H9 (cell line): Measurements from ENCODE around the gene SSBP1. TPM values are rescaled to one million over a fixed set of nuclear protein-coding genes. Genes with fewer than 3 reads are reported as not detected.

Experiments
- DNase-seq: peaks from one replicate; pipeline ENCODE4 v3.0.0-alpha.2; 2017
- H2AFZ ChIP-seq: one replicate; pipeline ENCODE4 v1.6.1; 2013; ENCODE audit warnings: mild to moderate bottlenecking, low read length, control low read depth, moderate library complexity
- H2AK5ac ChIP-seq: 2 replicates; pipeline ENCODE4 v1.6.1; 2013; ENCODE audit warnings: low read length, control low read depth, mixed read lengths; ENCODE audit not compliant: insufficient read length
- H2BK120ac ChIP-seq: one replicate; pipeline ENCODE4 v1.6.1; 2013; ENCODE audit warnings: low read depth, mild to moderate bottlenecking, low read length, control low read depth, inconsistent platforms; ENCODE audit not compliant: poor library complexity, severe bottlenecking
- H2BK12ac ChIP-seq: 2 replicates; pipeline ENCODE4 v1.6.1; 2013; ENCODE audit warnings: low read length, control low read depth, mixed read lengths, low read depth; ENCODE audit not compliant: insufficient read length
- H2BK15ac ChIP-seq: 2 replicates; pipeline ENCODE4 v1.6.1; 2013; ENCODE audit warnings: low read depth, low read length, control low read depth
- H2BK20ac ChIP-seq: one replicate; pipeline ENCODE4 v1.6.1; 2013; ENCODE audit warnings: low read depth, mild to moderate bottlenecking, low read length, control low read depth, inconsistent platforms; ENCODE audit not compliant: poor library complexity, severe bottlenecking
- H2BK5ac ChIP-seq: 2 replicates; pipeline ENCODE4 v1.6.1; 2013; ENCODE audit warnings: low read length, control low read depth, mixed read lengths; ENCODE audit not compliant: insufficient read length
- H3K14ac ChIP-seq: 2 replicates; pipeline ENCODE4 v1.6.1; 2013; ENCODE audit warnings: low read length, control low read depth; ENCODE audit not compliant: insufficient read depth
- H3K18ac ChIP-seq: 2 replicates; pipeline ENCODE4 v1.6.1; 2013; ENCODE audit warnings: low read depth, mild to moderate bottlenecking, mixed read lengths, low read length, control low read depth; ENCODE audit not compliant: insufficient read length
- H3K23ac ChIP-seq: 2 replicates; pipeline ENCODE4 v1.6.1; 2013; ENCODE audit warnings: low read length, control low read depth, mixed read lengths, low read depth; ENCODE audit not compliant: insufficient read length
- H3K23me2 ChIP-seq: 2 replicates; pipeline ENCODE4 v1.6.1; 2013; ENCODE audit warnings: low read depth, mild to moderate bottlenecking, mixed read lengths, low read length, control low read depth; ENCODE audit not compliant: insufficient read length, poor library complexity, severe bottlenecking
- H3K27ac ChIP-seq: 2 replicates; pipeline ENCODE4 v1.5.1; 2013; ENCODE audit warnings: low read length, control low read depth, mixed read lengths, low read depth; ENCODE audit not compliant: insufficient read length
- H3K27me3 ChIP-seq: 2 replicates; pipeline ENCODE4 v1.6.1; 2013; ENCODE audit warnings: low read length, control low read depth, inconsistent platforms; ENCODE audit not compliant: insufficient read depth
- H3K4ac ChIP-seq: 2 replicates; pipeline ENCODE4 v1.6.1; 2013; ENCODE audit warnings: low read depth, mild to moderate bottlenecking, control low read depth, inconsistent platforms, low read length, moderate library complexity
- H3K4me1 ChIP-seq: 2 replicates; pipeline ENCODE4 v1.6.1; 2013; ENCODE audit warnings: low read length, control low read depth, inconsistent platforms; ENCODE audit not compliant: insufficient read depth
- H3K4me2 ChIP-seq: 2 replicates; pipeline ENCODE4 v1.6.1; 2013; ENCODE audit warnings: low read length, control low read depth, mixed read lengths; ENCODE audit not compliant: insufficient read length, insufficient read depth
- H3K56ac ChIP-seq: 2 replicates; pipeline ENCODE4 v1.6.1; 2013; ENCODE audit warnings: low read depth, mild to moderate bottlenecking, mixed read lengths, low read length, control low read depth; ENCODE audit not compliant: insufficient read length
- H3K79me1 ChIP-seq: 2 replicates; pipeline ENCODE4 v1.6.1; 2013; ENCODE audit warnings: low read depth, mild to moderate bottlenecking, moderate library complexity, low read length, control low read depth, inconsistent platforms; ENCODE audit not compliant: insufficient read depth, poor library complexity, severe bottlenecking
- H3K79me2 ChIP-seq: 2 replicates; pipeline ENCODE4 v1.6.1; 2013; ENCODE audit warnings: low read length, control low read depth, inconsistent platforms; ENCODE audit not compliant: insufficient read depth
- H3K9ac ChIP-seq: 2 replicates; pipeline ENCODE4 v1.6.1; 2013; ENCODE audit warnings: low read length, control low read depth, mixed read lengths; ENCODE audit not compliant: insufficient read length; ENCODE audit errors: extremely low read depth
- H3K9me3 ChIP-seq: one replicate; pipeline ENCODE4 v1.6.1; 2013; ENCODE audit warnings: low read depth, low read length, inconsistent platforms; ENCODE audit not compliant: control insufficient read depth
- H3T11ph ChIP-seq: one replicate; pipeline ENCODE4 v1.6.1; 2013; ENCODE audit warnings: mild to moderate bottlenecking, low read length, control low read depth, inconsistent platforms
- H4K20me1 ChIP-seq: one replicate; pipeline ENCODE4 v1.6.1; 2013; ENCODE audit not compliant: control insufficient read depth, insufficient read length, insufficient read depth
- H4K5ac ChIP-seq: 2 replicates; pipeline ENCODE4 v1.6.1; 2013; ENCODE audit warnings: low read depth, mild to moderate bottlenecking, mixed read lengths, low read length, control low read depth; ENCODE audit not compliant: insufficient read length
- H4K8ac ChIP-seq: replicated peaks from 2 replicates; pipeline ENCODE4 v1.6.1; 2013; ENCODE audit warnings: low read length, control low read depth, mixed read lengths, low read depth; ENCODE audit not compliant: insufficient read length
- H4K91ac ChIP-seq: 2 replicates; pipeline ENCODE4 v1.6.1; 2013; ENCODE audit warnings: low read depth, mild to moderate bottlenecking, moderate library complexity, mixed read lengths, low read length, control low read depth; ENCODE audit not compliant: insufficient read length
- H3K27ac Mint-ChIP-seq, 3 experiments: 2 replicates in 2 of 3; 3 replicates in 1 of 3; pipeline ENCODE4 v1.8.0; 2020 to 2021; ENCODE audit warnings: mixed read lengths in 3 of 3, mild to moderate bottlenecking in 1 of 3, moderate library complexity in 1 of 3
- H3K27me3 Mint-ChIP-seq: 2 replicates; pipeline ENCODE4 v1.8.0; 2021; ENCODE audit warnings: low read depth, mild to moderate bottlenecking, moderate library complexity, mixed read lengths
- H3K36me3 Mint-ChIP-seq, 3 experiments: 2 replicates in 2 of 3; 3 replicates in 1 of 3; pipeline ENCODE4 v1.8.0; 2020 to 2021; ENCODE audit warnings: low read depth in 3 of 3, mixed read lengths in 3 of 3; ENCODE audit not compliant: insufficient read depth in 1 of 3
- H3K4me1 Mint-ChIP-seq, 2 experiments: 2 replicates each; pipeline ENCODE4 v1.8.0; 2020; ENCODE audit warnings: mixed read lengths in 2 of 2
- H3K4me3 Mint-ChIP-seq, 2 experiments: 2 replicates in 1 of 2; 3 replicates in 1 of 2; pipeline ENCODE4 v1.8.0; 2020 to 2021; ENCODE audit warnings: mild to moderate bottlenecking in 2 of 2, mixed read lengths in 2 of 2, moderate library complexity in 1 of 2
- H3K9me3 Mint-ChIP-seq, 2 experiments: 2 replicates in 1 of 2; 3 replicates in 1 of 2; pipeline ENCODE4 v1.8.0; 2020; ENCODE audit warnings: mild to moderate bottlenecking in 2 of 2, mixed read lengths in 2 of 2, moderate library complexity in 1 of 2
- WGBS: extraction: QIAGEN DNeasy Blood & Tissue Kit; methylation state at CpG from one replicate; pipeline ENCODE4 v1.1.7; 2013; ENCODE audit warnings: missing lambda C conversion rate, low lambda C conversion rate, mixed read lengths; ENCODE audit not compliant: insufficient read length; ENCODE audit errors: extremely low coverage; 5-methylcytosine and 5-hydroxymethylcytosine counted together
- total RNA-seq: library from RNA; stranded (reverse); gene quantifications from 2 replicates; pipeline ENCODE4 v1.2.1, GENCODE V29; 2021
- TF ChIP-seq, protein P1 (sequence below): fragments of 200-600 bp; sonication (generic); conservative IDR thresholded peaks from 3 replicates; pipeline ENCODE4 v1.8.0; 2021; ENCODE audit warnings: antibody characterized with exemption, mild to moderate bottlenecking

The SSBP1 gene
- total RNA-seq, 1 experiment from 2014 or later, result 266 TPM

GRCh38 chr7:141738592-141739013, 445 bp downstream of the SSBP1 start:
- Mint-ChIP-seq H3K27me3 (no peaks in the 10 kb centered on the region), H3K9me3 (peaks cover 0 to 2% of the 10 kb centered on the region in 2 experiments; a peak in 1 of 5 replicates), H3K36me3 (peaks cover 32 to 45% (median 42%) of the 10 kb centered on the region in 3 experiments), H3K4me1 (peaks cover 13 to 23% of the 10 kb centered on the region in 2 experiments), H3K4me3 (peak overlapping the region; percentile 96 to 99), H3K27ac (peak overlapping the region; percentile 99 to 100 (median 99))
- H3T11ph ChIP-seq, result no peak overlapping the region
- H3K9me3 ChIP-seq, result no peaks in the 10 kb centered on the region
- peak overlapping the region; percentile 98 for H3K9ac ChIP-seq
- no peaks in the 10 kb centered on the region for H3K27me3 ChIP-seq
- H2BK15ac ChIP-seq, result no peak overlapping the region
- no peak overlapping the region for H2BK12ac ChIP-seq
- H2AFZ ChIP-seq, result no peak overlapping the region
- DNase-seq, result no peak
- no CpG with 5 or more reads among the region's 6 CpGs for WGBS
- no peak overlapping the region for H3K56ac ChIP-seq
- H4K91ac ChIP-seq, result no peak overlapping the region
- peaks cover 16% of the 10 kb centered on the region for H3K79me2 ChIP-seq
- H3K27ac ChIP-seq, result peak overlapping the region; percentile 15
- peaks cover 8% of the 10 kb centered on the region for H3K79me1 ChIP-seq
- H4K5ac ChIP-seq, result peak overlapping the region; percentile 38
- no peak overlapping the region; the same call in 1 of the 2 replicates for H3K4ac ChIP-seq
- H2BK20ac ChIP-seq, result no peak overlapping the region
- peaks cover 3% of the 10 kb centered on the region; the same call in 1 of the 2 replicates for H3K4me1 ChIP-seq
- no peak overlapping the region for H2AK5ac ChIP-seq
- no peaks in the 10 kb centered on the region for H4K20me1 ChIP-seq
- H3K14ac ChIP-seq, result peak overlapping the region; percentile 96
- no peak overlapping the region for H4K8ac ChIP-seq
- H3K23ac ChIP-seq, result no peak overlapping the region
- peak overlapping the region; percentile 92 for H3K18ac ChIP-seq
- peak overlapping the region; percentile 20 for H2BK5ac ChIP-seq
- H2BK120ac ChIP-seq, result peak overlapping the region; percentile 7
- TF ChIP-seq, protein P1, sequence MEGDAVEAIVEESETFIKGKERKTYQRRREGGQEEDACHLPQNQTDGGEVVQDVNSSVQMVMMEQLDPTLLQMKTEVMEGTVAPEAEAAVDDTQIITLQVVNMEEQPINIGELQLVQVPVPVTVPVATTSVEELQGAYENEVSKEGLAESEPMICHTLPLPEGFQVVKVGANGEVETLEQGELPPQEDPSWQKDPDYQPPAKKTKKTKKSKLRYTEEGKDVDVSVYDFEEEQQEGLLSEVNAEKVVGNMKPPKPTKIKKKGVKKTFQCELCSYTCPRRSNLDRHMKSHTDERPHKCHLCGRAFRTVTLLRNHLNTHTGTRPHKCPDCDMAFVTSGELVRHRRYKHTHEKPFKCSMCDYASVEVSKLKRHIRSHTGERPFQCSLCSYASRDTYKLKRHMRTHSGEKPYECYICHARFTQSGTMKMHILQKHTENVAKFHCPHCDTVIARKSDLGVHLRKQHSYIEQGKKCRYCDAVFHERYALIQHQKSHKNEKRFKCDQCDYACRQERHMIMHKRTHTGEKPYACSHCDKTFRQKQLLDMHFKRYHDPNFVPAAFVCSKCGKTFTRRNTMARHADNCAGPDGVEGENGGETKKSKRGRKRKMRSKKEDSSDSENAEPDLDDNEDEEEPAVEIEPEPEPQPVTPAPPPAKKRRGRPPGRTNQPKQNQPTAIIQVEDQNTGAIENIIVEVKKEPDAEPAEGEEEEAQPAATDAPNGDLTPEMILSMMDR, result no peak
- H3K4me2 ChIP-seq, result peak overlapping the region; percentile 84
- H3K23me2 ChIP-seq, result peaks cover 3% of the 10 kb centered on the region
